ENCODE results near the gene TAPT1.

- TF ChIP-seq CTCF (conservative IDR thresholded peaks at IDR 0.05) (no peak), EZH2 (IDR thresholded peaks at IDR 0.05; ENCODE audit: low read depth) (no peak)
Observed at GRCh38 chr4:16207409-16207808, 18.9 kb downstream of the TAPT1 start.

Data from PC-9 (cell line).